Astrocyte (in vitro differentiated cells and primary cell): ENCODE measurements around the gene TLCD1. TPM values are rescaled to one million over a fixed set of nuclear protein-coding genes. Genes with fewer than 3 reads are reported as not detected.

Experiments
- DNase-seq: peaks from one replicate; pipeline ENCODE4 v3.0.0-alpha.2; 2010; ENCODE audit warnings: low read depth
- FAIRE-seq: peaks from 2 replicates; lab custom pipeline; 2011; peaks lifted over from hg19 to GRCh38; lab: Jason Lieb, UNC
- H2AFZ ChIP-seq: 2 replicates; pipeline ENCODE4 v1.6.0; 2012; ENCODE audit warnings: low read depth, low read length, inconsistent platforms
- H3K27ac ChIP-seq: 2 replicates; pipeline ENCODE4 v1.5.1; 2011; ENCODE audit warnings: low read depth, low read length, inconsistent platforms
- H3K27me3 ChIP-seq: 2 replicates; pipeline ENCODE4 v1.6.0; 2011; ENCODE audit warnings: low read length, inconsistent platforms; ENCODE audit not compliant: insufficient read depth
- H3K36me3 ChIP-seq: 2 replicates; pipeline ENCODE4 v1.5.1; 2011; ENCODE audit warnings: low read length, inconsistent platforms; ENCODE audit not compliant: insufficient read depth
- H3K4me1 ChIP-seq: 2 replicates; pipeline ENCODE4 v1.5.1; 2011; ENCODE audit warnings: low read length, inconsistent platforms; ENCODE audit not compliant: insufficient read depth
- H3K4me2 ChIP-seq: 2 replicates; pipeline ENCODE4 v1.6.0; 2012; ENCODE audit warnings: low read length, inconsistent platforms
- H3K4me3 ChIP-seq: 2 replicates; pipeline ENCODE4 v1.5.1; 2011; ENCODE audit warnings: low read depth, mild to moderate bottlenecking, low read length, inconsistent platforms; ENCODE audit not compliant: insufficient read depth
- H3K79me2 ChIP-seq: 2 replicates; pipeline ENCODE4 v1.6.0; 2012; ENCODE audit warnings: mild to moderate bottlenecking, low read length, inconsistent platforms; ENCODE audit not compliant: insufficient read depth
- H3K9ac ChIP-seq: 2 replicates; pipeline ENCODE4 v1.6.0; 2012; ENCODE audit warnings: mild to moderate bottlenecking, low read length, inconsistent platforms
- H3K9me3 ChIP-seq: 2 replicates; pipeline ENCODE4 v1.5.1; 2012; ENCODE audit warnings: low read depth, mild to moderate bottlenecking, low read length, inconsistent platforms; ENCODE audit not compliant: insufficient read depth
- H4K20me1 ChIP-seq: 2 replicates; pipeline ENCODE4 v1.6.0; 2012; ENCODE audit warnings: low read length, inconsistent platforms; ENCODE audit not compliant: insufficient read depth
- H3K27ac Mint-ChIP-seq: one replicate; pipeline ENCODE4 v1.8.0; 2021; ENCODE audit warnings: mild to moderate bottlenecking, mixed read lengths; ENCODE audit not compliant: unreplicated experiment
- H3K27me3 Mint-ChIP-seq: one replicate; pipeline ENCODE4 v1.8.0; 2021; ENCODE audit warnings: low read depth, mixed read lengths; ENCODE audit not compliant: unreplicated experiment
- H3K36me3 Mint-ChIP-seq: one replicate; pipeline ENCODE4 v1.8.0; 2021; ENCODE audit warnings: low read depth, mixed read lengths; ENCODE audit not compliant: unreplicated experiment
- H3K4me1 Mint-ChIP-seq: one replicate; pipeline ENCODE4 v1.8.0; 2021; ENCODE audit warnings: low read depth, mixed read lengths; ENCODE audit not compliant: unreplicated experiment
- H3K4me3 Mint-ChIP-seq: one replicate; pipeline ENCODE4 v1.8.0; 2021; ENCODE audit warnings: mild to moderate bottlenecking, moderate library complexity, mixed read lengths; ENCODE audit not compliant: unreplicated experiment
- H3K9me3 Mint-ChIP-seq: one replicate; pipeline ENCODE4 v1.8.0; 2021; ENCODE audit warnings: mild to moderate bottlenecking, mixed read lengths; ENCODE audit not compliant: unreplicated experiment
- CTCF ChIP-seq: IDR thresholded peaks from 2 replicates; pipeline ENCODE4 v1.5.1; 2011; ENCODE audit warnings: low read depth, mild to moderate bottlenecking, inconsistent platforms, low read length, moderate library complexity; ENCODE audit not compliant: insufficient read depth
- EZH2 ChIP-seq: IDR thresholded peaks from 2 replicates; pipeline ENCODE4 v1.6.1; 2012; ENCODE audit warnings: mild to moderate bottlenecking, low read length, inconsistent platforms; ENCODE audit not compliant: insufficient read depth
- total RNA-seq: library from RNA; stranded (reverse); gene quantifications from 2 replicates; pipeline ENCODE4 v1.2.1, GENCODE V29; 2021

The TLCD1 gene
- total RNA-seq, 1 donor from 2014 or later: 25.1 TPM

- Histone ChIP-seq H3K79me2 (peaks cover 41% of the 10 kb centered on the region), H2AFZ (no peak overlapping the region), H3K36me3 (peaks cover 23% of the 10 kb centered on the region), H4K20me1 (peaks cover 77% of the 10 kb centered on the region), H3K4me1 (peaks cover 9% of the 10 kb centered on the region), H3K27ac (no peak overlapping the region), H3K4me2 (no peak overlapping the region), H3K27me3 (no peaks in the 10 kb centered on the region), H3K9me3 (no peaks in the 10 kb centered on the region), H3K9ac (no peak overlapping the region), H3K4me3 (no peak overlapping the region)
- H3K4me3 Mint-ChIP-seq: no peak overlapping the region
- no peak for TF ChIP-seq EZH2
- TF ChIP-seq CTCF: no peak
- FAIRE-seq (no peak), DNase-seq (no peak)
- peaks cover 15% of the 10 kb centered on the region for H3K36me3 Mint-ChIP-seq
- no peaks in the 10 kb centered on the region for H3K27me3 Mint-ChIP-seq
- H3K4me1 Mint-ChIP-seq: peaks cover 13% of the 10 kb centered on the region
- H3K9me3 Mint-ChIP-seq: no peaks in the 10 kb centered on the region
- no peak overlapping the region for H3K27ac Mint-ChIP-seq
Observed at GRCh38 chr17:28751600-28752366, 25.8 kb upstream of the TLCD1 start.

- DNase-seq (peak; percentile 74), FAIRE-seq (no peak)
- Histone ChIP-seq H3K36me3 (peaks cover 23% of the 10 kb centered on the region), H3K27me3 (no peaks in the 10 kb centered on the region), H3K4me2 (peak overlapping the region; percentile 16), H3K4me3 (no peak overlapping the region), H2AFZ (no peak overlapping the region), H3K4me1 (peaks cover 22% of the 10 kb centered on the region), H3K9ac (peak overlapping the region; percentile 37), H3K79me2 (peaks cover 55% of the 10 kb centered on the region), H3K27ac (peak overlapping the region; percentile 5), H4K20me1 (peaks cover 77% of the 10 kb centered on the region), H3K9me3 (no peaks in the 10 kb centered on the region)
- Mint-ChIP-seq H3K36me3 (peaks cover 11% of the 10 kb centered on the region), H3K27me3 (no peaks in the 10 kb centered on the region), H3K4me3 (peak overlapping the region; percentile 23), H3K27ac (peak overlapping the region; percentile 87), H3K9me3 (no peaks in the 10 kb centered on the region), H3K4me1 (peaks cover 10% of the 10 kb centered on the region)
- TF ChIP-seq CTCF (peak; percentile 99), EZH2 (no peak)
Observed at GRCh38 chr17:28750178-28751047, 24.4 kb upstream of the TLCD1 start.
